ENCODE results near the gene DGKI. TPM values are rescaled to one million over a fixed set of nuclear protein-coding genes. Genes with fewer than 3 reads are reported as not detected.
A peak's percentile ranks its signal among the peaks of the same experiment; 100 is the strongest.

DGKI gene
- total and polyA plus RNA-seq, 8 donors = under 0.01 to 5.1 (median 0.20) TPM; not detected in 3

GRCh38 chr7:137546671-137547070, 300.1 kb downstream of the DGKI start:
- Histone ChIP-seq H3K36me3 (no peaks in the 10 kb centered on the region), H3K4me3 (no peak overlapping the region), H3K4me1 (no peaks in the 10 kb centered on the region), H3K9me3 (no peaks in the 10 kb centered on the region), H3K27me3 (no peaks in the 10 kb centered on the region), H3K27ac (no peak overlapping the region)
- no peak for DNase-seq
- 72 to 84% (median 81%) methylated on average over 4 of the region's 4 CpGs for WGBS, 5 donors
- TF ChIP-seq EP300 (IDR thresholded peaks at IDR 0.05) (no peak), POLR2A (IDR thresholded peaks at IDR 0.05) (no peak), POLR2AphosphoS5 (IDR thresholded peaks at IDR 0.05) (no peak)
- TF ChIP-seq, protein P1, sequence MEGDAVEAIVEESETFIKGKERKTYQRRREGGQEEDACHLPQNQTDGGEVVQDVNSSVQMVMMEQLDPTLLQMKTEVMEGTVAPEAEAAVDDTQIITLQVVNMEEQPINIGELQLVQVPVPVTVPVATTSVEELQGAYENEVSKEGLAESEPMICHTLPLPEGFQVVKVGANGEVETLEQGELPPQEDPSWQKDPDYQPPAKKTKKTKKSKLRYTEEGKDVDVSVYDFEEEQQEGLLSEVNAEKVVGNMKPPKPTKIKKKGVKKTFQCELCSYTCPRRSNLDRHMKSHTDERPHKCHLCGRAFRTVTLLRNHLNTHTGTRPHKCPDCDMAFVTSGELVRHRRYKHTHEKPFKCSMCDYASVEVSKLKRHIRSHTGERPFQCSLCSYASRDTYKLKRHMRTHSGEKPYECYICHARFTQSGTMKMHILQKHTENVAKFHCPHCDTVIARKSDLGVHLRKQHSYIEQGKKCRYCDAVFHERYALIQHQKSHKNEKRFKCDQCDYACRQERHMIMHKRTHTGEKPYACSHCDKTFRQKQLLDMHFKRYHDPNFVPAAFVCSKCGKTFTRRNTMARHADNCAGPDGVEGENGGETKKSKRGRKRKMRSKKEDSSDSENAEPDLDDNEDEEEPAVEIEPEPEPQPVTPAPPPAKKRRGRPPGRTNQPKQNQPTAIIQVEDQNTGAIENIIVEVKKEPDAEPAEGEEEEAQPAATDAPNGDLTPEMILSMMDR (IDR thresholded peaks at IDR 0.05) = no peak
- intact Hi-C loops (cut with DNase I; ENCODE audit: low total_unique reads) = no loop called here

DNA sequence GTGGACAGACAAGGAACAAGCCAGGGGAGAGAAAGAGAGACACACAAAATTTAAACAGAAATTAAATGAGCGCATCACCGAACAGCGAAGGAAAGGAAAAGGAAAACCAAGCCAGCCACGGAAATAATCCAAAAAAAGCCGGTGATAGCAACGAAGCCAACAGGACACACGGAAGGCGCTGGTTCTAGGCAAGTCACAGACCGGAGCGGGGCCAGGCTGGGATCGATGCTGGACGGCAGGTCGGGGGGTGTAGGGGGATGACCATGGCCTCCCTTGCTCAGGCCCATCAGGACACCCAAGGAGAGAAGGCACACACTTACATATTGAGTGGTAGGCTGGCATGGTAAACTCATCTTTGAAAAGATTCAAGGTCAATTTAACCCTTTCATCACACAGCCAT, 300.8 kb downstream of the DGKI start:
- no peak for DNase-seq
- intact Hi-C loops (cut with DNase I; ENCODE audit: low total_unique reads) = no loop called here
- H3K27me3 ChIP-seq = no peaks in the 10 kb centered on the region
- H3K4me3 ChIP-seq = no peak overlapping the region
- H3K36me3 ChIP-seq = no peaks in the 10 kb centered on the region
- TF ChIP-seq POLR2AphosphoS5 (IDR thresholded peaks at IDR 0.05) (no peak), EP300 (IDR thresholded peaks at IDR 0.05) (no peak), POLR2A (IDR thresholded peaks at IDR 0.05) (no peak)
- TF ChIP-seq, protein P1 (IDR thresholded peaks at IDR 0.05) = no peak
- no peak overlapping the region for H3K27ac ChIP-seq
- H3K9me3 ChIP-seq = no peaks in the 10 kb centered on the region
- 91 to 95% (median 92%) methylated on average over 13 of the region's 13 CpGs for WGBS, 5 donors
- H3K4me1 ChIP-seq = no peaks in the 10 kb centered on the region

- H3K27ac ChIP-seq = no peak overlapping the region
- peak in 1 of 2 donors; percentile 56 for DNase-seq
- no peak overlapping the region for H3K4me3 ChIP-seq
- no peaks in the 10 kb centered on the region for H3K9me3 ChIP-seq
- no peaks in the 10 kb centered on the region for H3K27me3 ChIP-seq
- TF ChIP-seq POLR2A (IDR thresholded peaks at IDR 0.05) (no peak), POLR2AphosphoS5 (IDR thresholded peaks at IDR 0.05) (no peak), EP300 (IDR thresholded peaks at IDR 0.05) (no peak)
- TF ChIP-seq, protein P1 (IDR thresholded peaks at IDR 0.05) = no peak
- 46 to 58% (median 53%) methylated on average over 4 of the region's 4 CpGs for WGBS, 5 donors
- intact Hi-C loops (cut with DNase I; ENCODE audit: low total_unique reads) = no loop called here
- H3K4me1 ChIP-seq = no peaks in the 10 kb centered on the region
- H3K36me3 ChIP-seq = no peaks in the 10 kb centered on the region
Measured at GRCh38 chr7:137545059-137545716, 301.6 kb downstream of the DGKI start.

GRCh38 chr7:137544453-137545058, 302.2 kb downstream of the DGKI start:
- Histone ChIP-seq H3K27me3 (no peaks in the 10 kb centered on the region), H3K4me1 (no peaks in the 10 kb centered on the region), H3K4me3 (no peak overlapping the region), H3K9me3 (no peaks in the 10 kb centered on the region), H3K36me3 (no peaks in the 10 kb centered on the region), H3K27ac (no peak overlapping the region)
- no peak for TF ChIP-seq EP300 (IDR thresholded peaks at IDR 0.05)
- no peak for TF ChIP-seq POLR2AphosphoS5 (IDR thresholded peaks at IDR 0.05)
- no peak for TF ChIP-seq POLR2A (IDR thresholded peaks at IDR 0.05)
- TF ChIP-seq, protein P1 (IDR thresholded peaks at IDR 0.05) = no peak
- WGBS, 5 donors = 50 to 70% (median 62%) methylated on average over 1 of the region's 1 CpG
- intact Hi-C loops (cut with DNase I; ENCODE audit: low total_unique reads) = no loop called here
- peak in 1 of 2 donors; percentile 14 for DNase-seq

Data from stomach (tissue), 9 donors.